Subcutaneous adipose tissue (tissue), 4 donors: ENCODE results near the gene RPLP2. TPM values are rescaled to one million over a fixed set of nuclear protein-coding genes. Genes with fewer than 3 reads are reported as not detected.

Experiments used
- total RNA-seq, 4 donors: library from RNA; depleted of rRNA; stranded (reverse); fragments of >200 nt; gene quantifications; one replicate each; pipeline ENCODE4 v1.1.0, GENCODE V29; 2016
- TF ChIP-seq, protein P1 (sequence below): fragments of 450-650 bp; IDR thresholded peaks from one replicate; pipeline ENCODE4 v1.5.1; 2016; ENCODE audit warnings: low read depth, mild to moderate bottlenecking, control low read depth, antibody characterized with exemption, moderate library complexity

The RPLP2 gene
- total RNA-seq, 4 donors from 2014 or later, result 917 to 1,671 (median 1,426) TPM

DNA sequence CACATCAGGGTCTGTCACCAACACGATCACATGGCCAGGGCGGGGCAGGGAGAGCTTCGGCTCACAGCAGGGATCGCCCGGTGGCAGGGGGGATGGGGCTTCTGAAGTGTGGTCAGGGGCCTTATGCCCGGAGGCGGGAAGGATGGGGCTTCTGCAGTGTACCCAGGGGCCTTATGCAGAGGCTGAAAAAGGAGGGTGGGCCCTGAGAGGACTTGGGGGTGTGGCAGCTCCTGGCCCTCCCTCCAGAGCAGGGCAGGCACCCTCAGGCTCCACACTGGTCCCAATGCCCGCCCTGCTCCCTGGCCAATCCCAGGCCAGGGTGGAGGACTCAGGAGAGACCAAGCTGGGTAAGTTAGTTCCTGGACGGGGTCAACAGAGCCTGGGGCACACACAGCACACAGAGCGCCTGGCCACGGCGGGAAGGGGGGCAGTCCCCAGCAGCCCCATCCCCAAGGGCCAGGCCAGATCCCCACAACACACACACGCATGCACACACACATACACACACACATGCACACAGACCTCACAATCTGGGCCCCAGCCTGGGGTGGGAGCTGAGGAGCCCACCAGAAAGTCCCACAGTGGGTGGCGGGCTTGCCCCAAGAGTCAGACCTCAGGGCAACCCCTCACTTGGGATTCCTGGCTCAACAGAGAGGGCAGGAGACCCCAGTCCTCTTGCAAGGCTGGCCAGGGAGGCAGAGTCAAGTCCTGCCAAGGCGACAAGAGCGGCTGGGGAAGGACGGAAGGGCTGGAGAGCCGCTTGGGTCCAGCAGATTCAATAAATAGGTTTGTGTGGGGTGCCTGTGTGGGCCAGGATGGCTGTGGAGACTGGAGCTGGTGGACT is 18.8 kb upstream of the RPLP2 start:
- TF ChIP-seq, protein P1, sequence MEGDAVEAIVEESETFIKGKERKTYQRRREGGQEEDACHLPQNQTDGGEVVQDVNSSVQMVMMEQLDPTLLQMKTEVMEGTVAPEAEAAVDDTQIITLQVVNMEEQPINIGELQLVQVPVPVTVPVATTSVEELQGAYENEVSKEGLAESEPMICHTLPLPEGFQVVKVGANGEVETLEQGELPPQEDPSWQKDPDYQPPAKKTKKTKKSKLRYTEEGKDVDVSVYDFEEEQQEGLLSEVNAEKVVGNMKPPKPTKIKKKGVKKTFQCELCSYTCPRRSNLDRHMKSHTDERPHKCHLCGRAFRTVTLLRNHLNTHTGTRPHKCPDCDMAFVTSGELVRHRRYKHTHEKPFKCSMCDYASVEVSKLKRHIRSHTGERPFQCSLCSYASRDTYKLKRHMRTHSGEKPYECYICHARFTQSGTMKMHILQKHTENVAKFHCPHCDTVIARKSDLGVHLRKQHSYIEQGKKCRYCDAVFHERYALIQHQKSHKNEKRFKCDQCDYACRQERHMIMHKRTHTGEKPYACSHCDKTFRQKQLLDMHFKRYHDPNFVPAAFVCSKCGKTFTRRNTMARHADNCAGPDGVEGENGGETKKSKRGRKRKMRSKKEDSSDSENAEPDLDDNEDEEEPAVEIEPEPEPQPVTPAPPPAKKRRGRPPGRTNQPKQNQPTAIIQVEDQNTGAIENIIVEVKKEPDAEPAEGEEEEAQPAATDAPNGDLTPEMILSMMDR, result no peak

DNA sequence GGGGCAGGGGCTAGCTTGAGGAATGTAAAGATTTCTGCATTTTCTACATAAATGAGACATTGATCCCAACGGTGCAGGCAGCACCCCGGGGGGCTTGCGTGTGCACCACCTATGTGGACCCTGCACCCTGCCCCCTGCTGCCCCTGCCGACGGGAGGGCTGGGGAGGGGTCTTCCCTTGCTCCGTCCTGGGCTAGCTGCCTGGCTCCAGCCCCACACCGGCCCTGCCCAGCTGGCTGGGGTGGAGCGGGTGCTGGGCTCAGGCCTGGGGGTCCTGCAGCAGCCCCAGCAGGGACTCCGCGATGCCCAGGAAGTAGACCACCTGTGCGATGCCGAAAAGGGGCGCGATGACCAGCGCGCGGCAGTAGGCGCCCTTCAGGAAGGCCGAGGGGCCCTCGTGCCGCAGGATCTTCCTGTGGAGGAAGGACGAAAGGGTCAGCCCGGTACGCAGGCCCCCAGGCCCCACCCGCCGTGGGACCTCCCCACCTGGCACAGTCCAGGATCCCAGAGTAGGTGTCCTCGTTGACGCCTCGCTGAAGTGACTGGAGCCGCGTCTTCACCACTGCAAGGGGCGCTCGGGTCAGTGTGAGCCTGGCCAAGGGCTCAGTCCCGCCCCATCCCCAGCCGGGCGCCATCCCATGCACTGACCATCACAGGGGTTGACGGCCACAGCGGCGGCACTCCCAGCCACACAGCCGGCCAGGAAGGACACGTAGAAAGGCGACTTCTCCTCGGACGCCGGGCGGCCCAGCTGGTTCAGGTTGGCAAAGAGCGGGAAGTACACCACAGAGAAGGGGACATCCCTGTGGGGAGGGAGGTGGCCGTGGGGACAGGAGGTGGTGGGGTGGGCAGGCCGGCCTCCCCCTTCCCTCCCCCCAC is 17.9 kb upstream of the RPLP2 start:
- TF ChIP-seq, protein P1, result no peak

DNA sequence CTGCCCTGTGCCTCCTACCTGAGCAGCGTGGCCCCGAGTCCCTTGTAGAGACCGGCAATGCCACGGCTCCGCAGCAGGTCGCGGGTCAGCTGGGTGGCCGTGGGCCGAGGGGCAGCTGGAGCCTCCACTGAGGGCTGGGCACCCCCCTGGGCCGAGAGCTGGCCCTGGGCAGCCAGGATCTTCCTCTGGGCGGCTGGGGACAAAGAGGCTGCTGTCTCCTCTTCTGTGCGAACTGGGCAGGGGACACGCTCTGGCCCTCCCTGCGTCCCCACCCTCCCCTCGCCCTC is 17.3 kb upstream of the RPLP2 start:
- TF ChIP-seq, protein P1, result no peak

DNA sequence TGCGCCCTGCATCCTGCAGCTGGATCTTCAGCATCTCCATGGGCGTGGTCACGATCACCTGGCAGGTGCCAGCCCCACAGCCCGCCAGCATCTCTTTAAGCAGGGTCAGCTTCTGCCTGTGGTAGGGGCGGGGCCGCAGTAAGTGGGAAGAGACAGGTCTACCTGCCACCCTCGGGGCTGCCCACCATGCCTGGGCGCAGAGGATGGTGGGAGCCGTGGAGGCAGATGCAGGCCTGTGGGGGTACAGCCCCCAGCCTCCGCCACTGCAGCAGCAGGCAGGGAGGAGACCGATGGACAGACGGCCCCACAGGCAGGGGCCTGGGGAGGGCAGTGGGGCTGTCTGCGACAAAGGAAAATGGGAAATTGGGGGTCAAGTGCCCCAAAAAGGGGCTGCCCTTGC is 16.9 kb upstream of the RPLP2 start:
- TF ChIP-seq, protein P1, result no peak

DNA sequence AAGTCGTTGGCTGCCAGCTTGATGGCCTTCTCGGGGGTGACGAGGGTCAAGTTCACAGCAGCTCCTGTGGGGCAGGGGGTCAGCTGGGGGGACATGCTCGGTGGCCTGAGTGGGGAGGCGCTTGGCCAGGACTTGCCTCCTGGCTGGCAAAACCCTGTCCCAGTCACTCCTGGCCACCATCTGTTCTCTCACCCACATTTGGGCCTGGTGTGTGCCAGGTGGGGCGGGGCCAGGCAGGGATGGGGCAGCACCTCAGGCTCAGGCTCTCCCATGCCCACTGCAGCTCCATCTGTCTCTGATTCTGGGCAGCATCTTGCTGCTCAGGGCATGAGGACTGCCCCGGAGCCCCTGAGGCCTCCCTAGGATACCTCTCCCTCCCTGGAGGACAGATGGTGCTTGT is 16.2 kb upstream of the RPLP2 start:
- TF ChIP-seq, protein P1, result no peak

DNA sequence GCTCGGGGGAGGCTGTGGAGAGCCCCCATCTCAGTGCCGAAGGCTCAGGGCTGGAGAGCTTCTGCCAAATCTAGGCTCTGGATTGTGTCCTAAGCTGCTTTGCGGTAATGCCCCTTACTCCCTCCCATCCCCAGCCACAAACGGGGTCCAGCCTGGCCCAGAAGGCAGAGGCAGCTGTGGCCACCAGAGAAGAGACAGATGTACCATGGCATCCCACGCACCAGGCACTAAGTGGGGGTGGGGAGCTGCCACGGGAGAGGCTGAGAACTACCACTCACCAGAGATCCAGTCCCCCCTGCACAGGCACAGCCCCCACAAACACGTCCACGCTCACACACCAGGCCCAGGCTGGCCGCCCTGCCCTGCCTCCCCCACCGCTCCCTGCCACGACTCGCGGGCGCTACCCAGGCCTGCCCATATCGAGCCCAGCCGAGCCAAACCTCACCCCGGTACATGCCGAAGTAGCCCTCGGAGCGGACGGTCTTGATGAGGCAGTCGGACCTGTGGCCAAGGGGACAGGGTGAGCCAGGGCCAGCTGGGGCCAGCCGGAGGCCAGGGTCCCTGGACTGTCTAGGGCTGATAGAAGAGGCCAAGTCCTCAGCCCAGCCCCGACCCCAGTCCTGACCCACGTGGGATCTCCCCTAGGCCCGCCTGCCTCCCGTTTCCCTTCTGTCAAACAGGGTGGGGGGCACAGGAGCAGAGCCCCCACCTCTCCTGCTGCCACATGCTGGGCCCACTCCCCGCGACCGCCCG is 15.6 kb upstream of the RPLP2 start:
- TF ChIP-seq, protein P1, result no peak
